Smooth muscle cell (in vitro differentiated cells): ENCODE measurements around the gene PCDHB4. TPM values are rescaled to one million over a fixed set of nuclear protein-coding genes. Genes with fewer than 3 reads are reported as not detected.
"Not testable (repeated sequence)": the region's sequence is repeated elsewhere in the genome, so short reads cannot be mapped to it uniquely, and the experiment has no call there.

Source experiments
- DNase-seq: peaks from one replicate; lab custom pipeline; 2025; ENCODE audit not compliant: unreplicated experiment; lab: John Stamatoyannopoulos, UW
- H2AFZ ChIP-seq: fragments of 200-600 bp; sonication (generic); 2 replicates; pipeline ENCODE4 v1.6.0; 2016; ENCODE audit warnings: antibody characterized with exemption, low read depth, mild to moderate bottlenecking
- H3F3A ChIP-seq: fragments of 200-600 bp; sonication (generic); 2 replicates; pipeline ENCODE4 v1.6.0; 2017; ENCODE audit warnings: antibody characterized with exemption, low read depth
- H3K27ac ChIP-seq: fragments of 200-600 bp; sonication (generic); 2 replicates; pipeline ENCODE4 v1.5.1; 2016; ENCODE audit warnings: low read depth, mild to moderate bottlenecking
- H3K27me3 ChIP-seq: fragments of 200-600 bp; sonication (generic); 2 replicates; pipeline ENCODE4 v1.6.1; 2016; ENCODE audit warnings: low read depth, mild to moderate bottlenecking
- H3K36me3 ChIP-seq: fragments of 200-600 bp; sonication (generic); 2 replicates; pipeline ENCODE4 v1.5.1; 2016; ENCODE audit warnings: low read depth
- H3K4me1 ChIP-seq: fragments of 200-600 bp; sonication (generic); 2 replicates; pipeline ENCODE4 v1.5.1; 2016; ENCODE audit warnings: low read depth
- H3K4me2 ChIP-seq: fragments of 200-600 bp; sonication (generic); 2 replicates; pipeline ENCODE4 v1.6.0; 2016; ENCODE audit warnings: mild to moderate bottlenecking
- H3K4me3 ChIP-seq: fragments of 200-600 bp; sonication (generic); 2 replicates; pipeline ENCODE4 v1.5.1; 2016; ENCODE audit warnings: mild to moderate bottlenecking
- H3K79me2 ChIP-seq: fragments of 200-600 bp; sonication (generic); 2 replicates; pipeline ENCODE4 v1.6.0; 2016; ENCODE audit warnings: low read depth, mild to moderate bottlenecking
- H3K9ac ChIP-seq: fragments of 200-600 bp; sonication (generic); 2 replicates; pipeline ENCODE4 v1.6.0; 2016; ENCODE audit warnings: low read depth
- H3K9me3 ChIP-seq: fragments of 200-600 bp; sonication (generic); replicated peaks from 2 replicates; pipeline ENCODE4 v1.5.1; 2016; ENCODE audit warnings: low read depth
- H4K20me1 ChIP-seq: fragments of 200-600 bp; sonication (generic); 2 replicates; pipeline ENCODE4 v1.6.0; 2016; ENCODE audit warnings: low read depth
- CTCF ChIP-seq: fragments of 200-600 bp; sonication (generic); IDR thresholded peaks from 2 replicates; pipeline ENCODE4 v1.5.1; 2017; ENCODE audit warnings: borderline replicate concordance, mild to moderate bottlenecking, antibody characterized with exemption; ENCODE audit not compliant: insufficient read depth, poor library complexity, severe bottlenecking
- WGBS: methylation state at CpG from one replicate; pipeline ENCODE4 v1.1.7; 2016; ENCODE audit warnings: low lambda C conversion rate; 5-methylcytosine and 5-hydroxymethylcytosine counted together
- polyA plus RNA-seq: library from polyadenylated mRNA; unstranded; fragments of >200 nt; fragmentation: Nextera tagmentation; extraction: Ambion mirVana; gene quantifications from 2 replicates; pipeline ENCODE4 v1.2.1, GENCODE V29; 2016
- total RNA-seq: library from RNA; depleted of rRNA; stranded (reverse); fragments of >200 nt; gene quantifications from 2 replicates; pipeline ENCODE4 v1.2.3, GENCODE V29; 2014

PCDHB4 gene
- total and polyA plus RNA-seq, 2 experiments from 2014 or later, result 1.3 to 2.4 TPM

GRCh38 chr5:141100243-141100805 lies 21.3 kb upstream of the PCDHB4 start, which contains the start of gene PCDHB3:
PCDHB3 (plus strand) TSS chr5:141100473; CDS start chr5:141100650, 177 bp downstream.
- DNase-seq, result no peak
- WGBS, result 72% methylated on average over 19 of the region's 19 CpGs
- Histone ChIP-seq H3K4me1 (no peaks in the 10 kb centered on the region), H3K27ac (no peak within 1 kb of the TSS), H3K4me2 (no peak within 1 kb of the TSS), H2AFZ (no peak within 1 kb of the TSS), H3K4me3 (no peak within 1 kb of the TSS), H3K27me3 (no peaks in the 10 kb centered on the region), H3K36me3 (peaks cover 38% of the 10 kb centered on the region), H3F3A (no peaks in the 10 kb centered on the region), H3K9me3 (peaks cover 23% of the 10 kb centered on the region), H4K20me1 (no peaks in the 10 kb centered on the region), H3K79me2 (peaks cover 31% of the 10 kb centered on the region), H3K9ac (no peak within 1 kb of the TSS)
- TF ChIP-seq CTCF, result peak; percentile 18

GRCh38 chr5:141101059-141101458 lies 20.6 kb upstream of the PCDHB4 start:
- peaks cover 23% of the 10 kb centered on the region for H3K9me3 ChIP-seq
- no peaks in the 10 kb centered on the region for H3K27me3 ChIP-seq
- no peak overlapping the region for H3K27ac ChIP-seq
- peaks cover 26% of the 10 kb centered on the region for H3K79me2 ChIP-seq
- H3K4me3 ChIP-seq, result no peak overlapping the region
- DNase-seq, result no peak
- H3K9ac ChIP-seq, result no peak overlapping the region
- no peaks in the 10 kb centered on the region for H3K4me1 ChIP-seq
- WGBS, result 93% methylated on average over 19 of the region's 20 CpGs
- no peaks in the 10 kb centered on the region for H4K20me1 ChIP-seq
- H2AFZ ChIP-seq, result no peak overlapping the region
- H3K36me3 ChIP-seq, result peaks cover 38% of the 10 kb centered on the region
- no peak overlapping the region for H3K4me2 ChIP-seq
- no peak for TF ChIP-seq CTCF
- no peaks in the 10 kb centered on the region for H3F3A ChIP-seq

- peaks cover 36% of the 10 kb centered on the region for H3K36me3 ChIP-seq
- H2AFZ ChIP-seq, H3K27me3 ChIP-seq, H3K9ac ChIP-seq, DNase-seq, H3K4me1 ChIP-seq, H3K27ac ChIP-seq, H3F3A ChIP-seq, H3K4me2 ChIP-seq, H3K4me3 ChIP-seq, H4K20me1 ChIP-seq: not testable (repeated sequence)
- 99% methylated on average over 21 of the region's 39 CpGs for WGBS
- H3K9me3 ChIP-seq, result peaks cover 22% of the 10 kb centered on the region
- peaks cover 25% of the 10 kb centered on the region for H3K79me2 ChIP-seq
Measured at GRCh38 chr5:141102070-141102469, 19.5 kb upstream of the PCDHB4 start.

DNA sequence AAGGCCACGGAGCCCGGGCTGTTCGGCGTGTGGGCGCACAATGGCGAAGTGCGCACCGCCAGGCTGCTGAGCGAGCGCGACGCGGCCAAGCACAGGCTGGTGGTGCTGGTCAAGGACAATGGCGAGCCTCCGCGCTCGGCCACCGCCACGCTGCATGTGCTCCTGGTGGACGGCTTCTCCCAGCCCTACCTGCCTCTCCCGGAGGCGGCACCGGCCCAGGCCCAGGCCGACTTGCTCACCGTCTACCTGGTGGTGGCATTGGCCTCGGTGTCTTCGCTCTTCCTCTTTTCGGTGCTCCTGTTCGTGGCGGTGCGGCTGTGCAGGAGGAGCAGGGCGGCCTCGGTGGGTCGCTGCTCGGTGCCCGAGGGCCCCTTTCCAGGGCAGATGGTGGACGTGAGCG lies 19.1 kb upstream of the PCDHB4 start:
- not testable (repeated sequence) for H3K9ac ChIP-seq, H3K4me2 ChIP-seq, H3K27me3 ChIP-seq, H3F3A ChIP-seq, DNase-seq, H3K4me3 ChIP-seq, H3K4me1 ChIP-seq, H2AFZ ChIP-seq, H3K27ac ChIP-seq, H4K20me1 ChIP-seq
- H3K79me2 ChIP-seq, result peaks cover 21% of the 10 kb centered on the region
- peaks cover 32% of the 10 kb centered on the region for H3K36me3 ChIP-seq
- peaks cover 18% of the 10 kb centered on the region for H3K9me3 ChIP-seq
- WGBS, result 99% methylated on average over 29 of the region's 38 CpGs
